ENCODE data around the gene ZFPM1.
"Not testable (repeated sequence)": the region's sequence is repeated elsewhere in the genome, so short reads cannot be mapped to it uniquely, and the experiment has no call there.

The ZFPM1 gene

DNA sequence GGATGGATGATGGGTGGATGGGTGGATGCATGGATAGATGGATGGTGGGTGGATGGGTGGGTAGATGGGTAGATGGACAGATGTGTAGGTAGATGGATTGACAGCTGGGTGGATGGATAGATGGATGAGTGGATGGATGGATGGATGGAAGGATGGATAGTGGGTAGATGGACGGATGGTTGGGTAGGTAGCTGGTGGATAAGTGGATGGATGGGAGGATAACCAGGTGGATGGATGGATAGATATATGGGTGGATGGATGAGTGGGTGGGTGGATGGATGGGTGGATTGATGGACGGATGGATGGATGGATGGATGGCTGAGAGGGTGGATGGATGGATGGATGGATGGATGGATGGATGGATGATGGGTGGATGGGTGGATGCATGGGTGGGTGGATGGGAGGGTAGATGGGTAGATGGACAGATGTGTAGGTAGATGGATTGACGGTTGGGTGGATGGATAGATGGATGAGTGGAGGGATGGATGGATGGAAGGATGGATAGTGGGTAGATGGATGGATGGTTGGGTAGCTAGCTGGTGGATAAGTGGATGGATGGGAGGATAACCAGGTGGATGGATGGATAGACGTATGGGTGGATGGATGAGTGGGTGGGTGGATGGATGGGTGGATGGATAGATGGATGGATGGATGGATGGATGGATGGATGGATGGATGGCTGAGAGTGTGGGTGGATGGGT is 65.5 kb downstream of the ZFPM1 start:
- not testable (repeated sequence) for DNase-seq

DNA sequence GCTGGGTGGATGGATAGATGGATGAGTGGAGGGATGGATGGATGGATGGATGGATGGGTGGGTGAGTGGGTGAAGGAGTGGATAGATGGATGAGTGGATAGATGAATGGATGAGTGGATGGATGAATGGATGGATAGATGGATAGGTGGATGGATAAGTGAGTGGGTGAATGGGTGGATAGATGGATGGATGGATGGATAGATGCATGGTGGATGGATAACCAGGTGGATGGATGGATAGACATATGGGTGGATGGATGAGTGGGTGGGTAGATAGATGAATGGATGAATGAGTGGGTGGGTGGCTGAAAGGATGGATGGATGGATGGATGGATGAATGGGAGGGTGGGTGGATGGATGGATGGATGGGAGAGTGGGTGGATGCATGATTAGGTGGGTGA is 66.2 kb downstream of the ZFPM1 start:
- no peak for DNase-seq

DNA sequence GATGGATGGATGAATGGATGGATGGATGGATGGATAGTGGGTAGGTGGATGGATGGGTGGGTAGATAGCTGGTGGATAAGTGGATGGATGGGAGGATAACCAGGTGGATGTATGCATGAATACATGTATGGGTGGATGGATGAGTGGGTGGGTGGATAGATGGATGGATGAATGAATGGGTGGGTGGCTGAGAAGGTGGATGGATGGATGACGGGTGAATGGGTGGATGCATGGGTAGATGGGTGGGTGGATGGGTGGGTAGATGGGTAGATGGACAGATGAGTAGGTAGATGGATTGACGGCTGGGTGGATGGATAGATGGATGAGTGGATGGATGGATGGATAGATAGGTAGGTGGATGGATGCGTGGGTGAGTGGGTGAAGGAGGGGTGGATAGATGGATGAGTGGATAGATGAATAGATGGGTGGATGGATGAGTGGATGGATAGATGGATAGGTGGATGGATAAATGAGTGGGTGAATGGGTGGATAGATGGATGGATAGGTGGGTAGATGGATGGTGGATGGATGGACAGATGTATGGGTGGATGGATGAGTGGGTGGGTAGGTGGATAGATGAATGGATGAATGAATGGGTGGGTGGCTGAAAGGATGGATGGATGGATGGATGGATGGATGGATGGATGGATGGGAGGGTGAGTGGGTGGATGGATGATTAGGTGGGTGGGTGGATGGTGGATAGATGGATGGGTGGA is 67.0 kb downstream of the ZFPM1 start:
- no peak for DNase-seq

DNA sequence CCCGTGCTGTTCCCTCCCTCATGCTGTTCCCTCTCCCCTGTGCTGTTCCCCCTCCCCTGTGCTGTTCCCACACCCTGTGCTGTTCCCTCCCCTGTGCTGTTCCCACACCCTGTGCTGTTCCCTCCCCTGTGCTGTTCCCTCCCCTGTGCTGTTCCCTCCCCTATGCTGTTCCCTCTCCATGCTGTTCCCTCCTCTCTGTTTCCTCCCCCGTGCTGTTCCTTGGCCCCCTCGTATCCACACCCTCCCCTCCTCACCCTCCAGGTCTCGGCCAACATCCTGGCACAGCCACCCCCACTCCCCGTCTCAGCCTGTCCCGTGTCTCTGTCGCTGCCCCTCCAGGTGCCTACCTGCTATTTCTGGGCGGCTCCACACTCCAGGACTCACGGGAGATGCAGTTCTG is 68.6 kb downstream of the ZFPM1 start:
- DNase-seq, result no peak

DNA sequence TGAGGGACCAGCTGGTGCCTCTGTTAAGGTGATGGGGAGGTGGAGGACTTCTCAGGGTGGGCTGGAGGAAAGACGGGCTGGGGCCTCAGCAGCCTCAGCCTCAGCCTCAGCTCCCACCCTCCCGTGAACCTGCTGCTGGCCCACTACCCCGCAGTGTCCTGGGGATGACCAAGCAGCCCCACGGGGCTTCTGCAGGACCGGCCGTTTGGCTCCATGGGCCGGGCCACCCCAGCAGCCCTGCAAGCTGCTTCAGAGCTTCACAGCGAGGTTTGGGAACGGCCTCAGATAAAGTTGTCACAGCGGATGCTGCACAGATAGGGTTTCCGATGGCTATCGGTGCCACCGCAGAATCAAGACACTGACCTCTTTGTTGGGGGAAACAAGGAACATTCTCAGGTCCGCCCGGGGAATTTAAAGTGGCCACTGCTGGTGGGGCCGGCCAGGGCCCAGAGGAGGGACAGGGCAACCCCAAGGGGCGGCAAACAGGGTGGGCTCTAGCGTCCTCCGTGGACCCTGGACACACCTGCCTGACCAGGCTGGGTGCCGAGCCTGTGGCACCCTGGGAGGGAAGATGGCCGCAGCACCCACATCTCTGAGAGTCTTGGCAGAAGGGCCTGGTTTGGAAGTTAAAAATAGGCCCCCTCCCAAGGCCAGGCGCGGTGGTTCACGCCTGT is 69.3 kb downstream of the ZFPM1 start:
- no peak for DNase-seq

DNA sequence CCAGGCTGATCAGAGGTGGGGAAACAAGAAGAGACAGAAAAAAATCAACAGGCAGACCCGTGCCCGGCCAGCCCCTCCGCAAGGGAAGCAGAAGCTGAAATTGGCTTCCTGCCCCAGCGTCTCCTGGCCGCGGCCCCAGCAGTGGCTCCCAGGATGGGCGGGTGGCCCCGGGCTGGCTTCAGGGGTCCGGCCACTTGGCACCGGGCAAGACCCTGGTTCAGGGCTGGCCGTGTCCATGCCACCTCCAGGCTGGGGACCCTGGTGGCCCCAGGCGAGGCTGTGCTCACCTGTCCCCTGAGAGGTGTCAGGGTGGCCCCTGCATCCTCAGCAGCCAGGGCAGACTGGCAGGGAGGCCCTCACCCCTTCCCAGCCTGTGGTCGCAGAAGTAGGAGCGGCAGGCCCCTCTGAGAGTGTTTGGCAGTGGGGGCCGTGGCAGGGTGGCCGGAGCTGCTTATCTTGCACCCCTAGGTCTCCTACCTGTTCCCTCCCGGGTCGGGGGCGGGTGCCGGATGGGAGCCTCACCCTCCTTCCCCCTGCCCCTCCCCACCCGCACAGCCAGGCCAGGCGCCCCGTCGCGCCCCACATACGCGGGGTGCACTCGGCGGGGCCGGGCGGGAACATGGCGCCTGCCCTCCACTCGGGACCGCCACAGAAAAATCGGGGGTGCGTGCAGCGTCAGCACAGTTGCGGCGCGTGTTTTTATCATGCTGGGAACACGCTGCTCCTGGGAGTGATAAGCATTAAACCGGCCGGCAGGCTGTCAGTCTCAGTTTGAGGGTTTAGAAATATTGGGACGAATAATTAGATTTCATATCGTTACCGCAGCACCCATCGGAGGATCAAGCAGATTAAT is 70.5 kb downstream of the ZFPM1 start:
- DNase-seq, result no peak

DNA sequence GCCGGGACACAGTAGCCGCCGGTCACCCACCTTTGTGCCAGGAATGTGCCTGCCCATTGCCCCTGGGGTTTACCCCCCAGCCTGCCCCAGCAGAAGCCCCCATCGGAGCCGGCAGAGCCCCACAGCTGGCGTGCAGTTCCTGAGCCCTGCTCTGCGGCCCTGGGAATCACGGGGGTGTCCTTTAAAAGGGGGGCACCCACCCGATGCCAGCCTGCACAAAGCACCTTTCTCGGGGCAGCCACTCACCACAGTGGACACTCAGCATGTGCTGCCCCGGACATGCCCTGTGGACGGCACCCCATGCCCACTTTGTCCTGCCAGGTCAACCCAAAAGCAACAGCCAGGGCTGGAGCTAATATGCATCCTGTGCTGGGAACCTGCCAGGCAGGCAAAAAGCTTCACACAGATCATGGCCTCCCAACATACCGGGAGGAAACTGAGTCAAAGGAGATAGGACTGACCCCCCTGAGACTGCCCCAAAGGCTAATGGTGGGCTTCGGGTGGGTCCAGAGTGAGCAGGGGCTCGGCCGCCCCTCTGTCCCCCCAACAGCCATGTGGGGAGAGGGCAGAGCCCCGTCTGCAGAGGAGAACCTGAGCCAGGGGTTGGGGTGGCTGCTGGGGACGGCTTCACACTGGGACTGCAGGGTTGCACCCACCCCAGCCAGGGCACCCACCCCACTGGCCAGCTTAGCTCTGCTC is 71.3 kb downstream of the ZFPM1 start:
- no peak for DNase-seq

DNA sequence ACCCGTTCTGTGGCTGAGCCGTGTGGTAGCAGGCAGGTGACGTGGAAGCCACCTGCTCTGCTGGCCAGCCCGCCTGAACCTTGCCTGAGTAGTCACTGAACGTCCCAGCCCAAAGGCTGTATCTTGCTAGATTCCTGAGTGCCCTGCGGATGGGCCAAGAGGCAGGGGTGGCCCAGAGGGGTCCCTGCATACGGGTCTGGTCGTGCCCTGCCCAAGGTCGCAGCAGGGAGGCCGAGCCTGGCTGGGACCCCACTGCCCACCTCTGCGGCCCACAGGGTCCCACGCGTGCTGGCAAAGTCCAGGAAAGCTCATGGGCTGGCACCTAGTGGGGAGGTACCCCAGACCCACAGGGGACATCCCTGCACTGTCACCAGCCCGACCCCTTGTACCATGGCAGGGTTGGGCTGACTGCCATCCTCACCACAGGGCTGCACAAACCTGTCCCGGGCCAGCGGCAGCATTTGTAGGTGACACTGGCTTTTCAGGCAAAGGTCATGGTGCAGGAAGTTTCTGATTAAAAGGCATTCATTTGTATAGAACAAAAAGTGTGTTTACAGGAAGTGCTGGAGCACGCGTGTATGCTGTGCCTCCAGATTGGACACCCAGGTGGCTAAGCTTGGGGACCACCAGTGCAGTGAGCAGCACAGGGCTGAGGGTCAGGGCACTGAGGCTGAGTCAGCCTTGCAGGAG is 72.0 kb downstream of the ZFPM1 start:
- DNase-seq, result no peak

DNA sequence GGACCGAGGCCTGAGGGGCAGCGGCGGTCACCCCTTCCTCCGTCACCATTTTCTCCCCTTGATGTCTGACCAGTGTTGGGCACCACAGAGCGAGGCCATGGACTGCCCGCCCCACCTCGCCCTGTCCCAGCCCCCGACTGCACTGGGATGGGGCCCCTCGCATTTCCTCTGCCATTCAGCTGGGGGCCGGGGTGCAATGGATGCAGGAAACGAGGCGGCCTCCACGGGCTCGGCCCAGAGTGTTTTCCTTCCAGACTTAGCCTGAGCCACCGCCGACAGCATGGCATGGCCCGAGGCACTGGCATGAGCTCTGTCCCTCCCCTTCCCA is 72.5 kb downstream of the ZFPM1 start:
- DNase-seq, result no peak

DNA sequence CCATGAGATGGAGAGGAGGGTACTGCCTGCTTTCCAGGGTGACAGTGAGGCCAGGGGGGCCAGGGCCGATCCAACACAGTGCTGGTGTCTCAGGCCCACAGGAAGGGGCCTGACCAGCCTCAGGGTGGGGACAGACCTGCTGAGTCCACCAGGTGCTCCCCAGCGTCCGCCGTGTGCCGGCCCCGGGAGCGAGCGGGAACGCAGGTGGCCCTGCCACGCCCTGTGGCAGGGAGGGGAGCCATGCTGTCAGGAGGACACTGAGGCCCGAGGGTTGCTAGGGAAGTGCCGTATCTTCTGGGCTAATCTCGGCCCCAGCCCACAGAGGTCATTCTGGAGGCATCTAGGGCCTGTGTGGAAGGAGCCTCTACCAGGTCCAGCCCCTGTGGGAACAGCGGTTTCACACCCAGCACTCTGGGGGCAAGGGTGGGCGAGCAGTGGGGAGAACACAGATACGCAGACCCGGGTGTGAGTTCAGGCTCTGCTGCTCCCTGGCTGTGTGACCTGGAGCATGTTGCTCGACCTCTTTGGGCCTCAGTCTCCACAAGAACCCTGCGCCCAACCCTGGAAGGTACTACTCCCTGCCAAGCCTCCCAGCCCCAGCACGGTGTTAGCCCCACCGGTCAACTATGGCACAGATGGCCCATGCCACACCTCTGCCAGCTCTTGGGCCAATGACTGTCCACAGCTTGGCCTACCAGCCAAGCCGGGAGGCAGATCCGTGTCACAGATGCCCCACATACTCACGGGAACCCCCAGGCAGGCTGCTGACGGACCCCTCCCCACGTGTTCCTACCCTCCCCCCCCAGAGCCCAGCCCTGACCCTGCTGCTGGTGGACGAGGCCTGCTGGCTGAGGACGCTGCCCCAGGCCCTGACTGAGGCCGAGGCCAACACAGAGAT is 73.2 kb downstream of the ZFPM1 start:
- DNase-seq, result no peak

DNA sequence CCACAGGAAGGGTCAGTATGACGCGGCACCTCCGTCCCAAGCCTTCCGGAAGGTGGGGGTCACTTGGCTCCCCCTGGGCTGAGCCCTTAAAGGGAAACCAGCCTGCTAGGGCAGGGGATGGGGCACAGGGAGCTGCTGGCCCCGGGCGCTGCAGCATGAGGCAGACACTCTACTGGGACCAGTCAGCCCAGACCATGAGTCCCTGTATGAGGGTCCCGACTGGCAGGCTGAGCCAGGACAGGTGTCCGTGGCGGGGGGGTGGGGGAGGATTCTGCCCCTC is 73.8 kb downstream of the ZFPM1 start:
- no peak for DNase-seq

DNA sequence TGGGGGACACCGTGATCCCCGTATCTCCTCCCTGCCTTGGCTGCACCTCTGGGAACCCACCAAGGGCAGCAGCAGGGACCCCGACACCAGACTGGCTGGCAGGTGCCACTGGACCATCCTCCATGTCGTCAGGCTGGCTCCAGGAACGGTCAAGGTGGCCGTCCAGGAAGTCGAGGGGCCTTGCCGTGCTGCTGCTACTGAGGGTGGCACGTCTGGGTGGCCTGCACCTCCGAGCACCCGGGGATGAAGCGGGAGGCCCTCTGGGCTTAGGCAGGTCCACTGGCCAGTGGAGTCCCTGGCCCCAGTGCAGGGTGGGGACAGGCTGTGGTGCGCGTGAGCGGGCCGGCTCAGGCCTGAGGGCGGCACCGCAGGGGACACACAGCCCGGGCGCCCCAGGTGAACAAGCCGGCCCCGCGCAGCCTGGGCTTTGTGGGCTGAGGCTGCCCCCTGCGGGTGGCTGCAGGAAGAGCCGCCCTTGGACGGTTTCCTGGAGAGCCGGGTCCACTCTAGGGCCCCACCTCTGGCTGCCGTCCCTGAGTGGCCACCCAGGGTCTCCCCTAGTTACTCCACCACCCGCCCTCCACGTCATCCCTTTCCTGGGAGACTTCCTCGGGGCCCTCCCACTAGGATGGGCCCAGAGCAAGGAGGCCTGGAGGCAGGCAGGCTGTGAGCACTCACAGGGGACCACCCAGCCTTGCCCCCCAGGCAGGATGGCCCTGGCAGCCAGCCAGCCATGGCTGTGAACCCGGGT is 74.3 kb downstream of the ZFPM1 start:
- DNase-seq, result peak; percentile 44

DNA sequence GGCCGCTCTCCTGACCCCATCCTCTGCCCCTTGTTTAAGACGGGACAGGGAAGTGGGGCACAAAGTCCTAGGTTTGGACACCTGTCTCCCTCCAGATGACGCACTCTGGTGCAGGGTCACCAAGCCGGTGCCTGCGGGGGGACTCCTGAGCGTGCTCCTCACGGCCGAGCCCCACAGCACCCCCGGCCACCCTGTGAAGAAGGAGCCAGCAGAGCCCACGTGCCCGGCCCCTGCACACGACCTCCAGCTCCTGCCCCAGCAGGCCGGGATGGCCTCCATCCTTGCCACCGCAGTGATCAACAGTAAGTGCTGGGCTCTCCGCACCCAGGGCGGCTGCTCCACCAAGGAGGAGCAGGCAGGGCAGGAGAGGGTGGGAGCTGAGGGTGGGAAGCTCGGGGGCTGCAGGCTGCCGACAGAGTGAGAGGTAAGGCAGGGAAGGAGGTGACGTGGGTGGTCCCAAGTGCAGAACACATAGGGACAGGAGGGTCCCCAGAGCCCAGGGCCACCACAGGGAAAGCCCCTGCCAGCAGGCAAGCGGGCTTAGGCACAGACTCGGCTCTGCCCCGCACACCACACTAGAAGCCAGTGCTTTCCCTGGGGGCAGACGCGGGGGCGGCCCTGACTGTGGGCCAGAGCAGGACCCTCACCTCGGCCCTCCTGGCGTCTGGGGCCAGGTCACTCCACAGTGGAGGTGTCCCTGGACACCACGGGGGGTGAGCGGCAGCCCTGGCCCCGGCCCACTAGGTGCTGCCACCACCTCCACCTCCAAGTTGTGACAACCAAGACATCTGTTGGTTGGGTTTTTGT is 75.1 kb downstream of the ZFPM1 start:
- no peak for DNase-seq

DNA sequence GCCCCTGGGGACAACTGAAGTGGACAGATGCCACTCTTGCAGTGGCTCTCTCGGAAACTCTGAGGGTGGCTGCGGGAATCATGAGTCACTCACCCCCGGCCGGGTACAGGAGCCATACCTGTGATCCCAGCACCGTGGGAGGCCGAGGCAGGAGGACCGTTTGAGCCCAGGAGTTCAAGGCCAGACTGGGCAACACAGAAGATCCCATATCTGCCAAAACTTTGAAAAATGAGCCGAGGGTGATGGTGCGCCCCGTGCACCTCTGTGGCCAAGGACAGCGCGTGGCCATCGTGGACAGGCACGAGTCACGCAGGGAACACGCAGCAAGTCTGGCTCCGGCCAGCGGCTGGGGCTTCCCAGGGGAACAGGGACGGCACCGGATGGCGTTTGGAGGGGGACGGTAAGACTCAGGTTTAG is 75.8 kb downstream of the ZFPM1 start:
- DNase-seq, result no peak

DNA sequence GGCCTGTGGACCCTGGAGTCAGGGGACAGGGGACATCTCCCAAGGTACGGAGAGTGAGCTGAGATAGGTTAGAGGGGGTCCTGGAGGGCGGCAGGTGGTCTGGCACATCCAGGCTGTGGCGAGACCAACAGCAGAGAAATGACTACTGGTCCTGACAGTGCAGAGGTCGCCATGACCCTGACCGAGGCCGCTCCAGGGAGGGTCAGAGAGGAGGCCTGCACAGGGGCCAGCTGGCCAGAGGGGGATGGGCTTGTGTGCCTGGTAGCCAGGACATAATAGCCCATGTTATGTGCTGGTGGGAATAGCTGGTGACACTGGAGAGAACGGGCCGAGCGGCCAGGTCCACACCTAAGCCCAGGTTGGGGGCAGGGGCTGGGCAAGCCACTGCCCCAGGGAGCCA is 76.5 kb downstream of the ZFPM1 start:
- DNase-seq, result no peak

DNA sequence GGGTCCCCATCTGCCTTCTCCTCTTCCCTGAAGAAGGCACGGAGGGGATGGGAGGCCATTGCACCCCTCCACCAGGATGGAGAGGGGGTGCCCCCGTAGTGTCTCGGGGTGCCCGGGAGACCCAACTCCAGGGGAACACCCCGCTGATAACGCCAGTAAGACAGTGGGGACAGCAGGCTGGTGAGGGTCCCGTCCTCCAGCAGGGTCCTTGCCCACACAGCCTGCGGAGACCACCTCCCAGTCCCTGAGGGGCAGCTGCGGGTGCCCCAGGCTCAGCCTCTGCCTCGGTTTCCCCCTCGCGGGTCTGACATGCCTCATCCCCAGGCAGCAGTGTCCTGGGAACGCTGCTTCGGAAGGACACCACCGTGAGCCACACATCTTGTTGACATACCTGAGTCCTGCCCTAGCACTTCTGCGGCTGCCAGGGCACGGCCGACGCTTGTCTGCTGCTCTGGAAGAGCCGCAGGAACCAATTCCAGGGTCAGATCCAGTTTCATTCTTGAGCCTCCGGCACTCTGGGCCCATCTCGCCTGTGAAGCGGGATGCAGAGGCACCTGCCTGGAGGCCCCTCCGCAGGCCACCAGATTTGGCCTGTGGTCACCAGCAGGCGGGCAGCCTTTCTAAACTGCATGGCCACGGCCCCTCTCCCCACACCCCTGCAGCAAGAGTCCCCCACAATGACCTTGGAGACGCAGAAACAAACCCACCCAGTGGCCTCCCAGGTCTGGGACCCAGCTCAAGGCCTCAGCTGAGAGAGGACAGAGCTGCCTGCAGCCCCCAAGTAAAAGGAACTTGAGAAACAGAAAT is 77.2 kb downstream of the ZFPM1 start:
- no peak for DNase-seq

DNA sequence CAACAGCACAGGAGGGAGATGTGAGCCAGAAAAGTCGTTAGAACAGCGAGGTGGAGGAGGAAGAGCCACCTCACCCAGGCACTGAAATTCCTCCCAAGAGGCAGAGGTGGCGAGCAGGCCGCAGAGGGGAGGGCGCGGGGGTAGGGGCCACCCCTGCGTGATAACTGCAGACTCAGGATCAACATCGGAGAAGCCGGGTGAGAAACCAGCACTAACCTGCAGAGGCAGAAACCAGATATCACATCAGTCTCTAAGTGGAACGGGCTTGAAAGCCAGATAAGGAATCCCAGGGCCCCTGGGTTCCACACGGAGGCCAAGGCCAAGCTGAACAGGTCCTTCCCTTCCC is 77.8 kb downstream of the ZFPM1 start:
- DNase-seq, result no peak

DNA sequence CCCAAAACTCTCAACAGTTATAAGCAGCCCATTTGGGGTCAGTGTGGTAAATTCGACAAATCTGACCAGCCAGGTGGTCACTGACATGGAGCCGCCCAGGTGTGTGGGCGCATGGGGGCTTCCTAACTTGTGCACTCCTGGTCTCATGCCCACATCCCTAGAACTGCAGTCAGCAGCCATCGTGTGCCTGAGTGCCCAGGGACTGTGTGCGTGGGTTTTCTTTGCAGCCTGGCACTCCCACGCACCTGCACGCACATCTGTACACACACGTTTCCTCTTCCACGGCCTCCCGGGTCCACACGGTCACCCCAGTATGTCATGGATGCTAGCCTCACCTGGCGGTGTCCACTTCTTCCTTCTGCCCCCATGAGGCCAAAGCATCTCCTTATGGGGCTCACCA is 78.3 kb downstream of the ZFPM1 start:
- DNase-seq, result no peak

DNA sequence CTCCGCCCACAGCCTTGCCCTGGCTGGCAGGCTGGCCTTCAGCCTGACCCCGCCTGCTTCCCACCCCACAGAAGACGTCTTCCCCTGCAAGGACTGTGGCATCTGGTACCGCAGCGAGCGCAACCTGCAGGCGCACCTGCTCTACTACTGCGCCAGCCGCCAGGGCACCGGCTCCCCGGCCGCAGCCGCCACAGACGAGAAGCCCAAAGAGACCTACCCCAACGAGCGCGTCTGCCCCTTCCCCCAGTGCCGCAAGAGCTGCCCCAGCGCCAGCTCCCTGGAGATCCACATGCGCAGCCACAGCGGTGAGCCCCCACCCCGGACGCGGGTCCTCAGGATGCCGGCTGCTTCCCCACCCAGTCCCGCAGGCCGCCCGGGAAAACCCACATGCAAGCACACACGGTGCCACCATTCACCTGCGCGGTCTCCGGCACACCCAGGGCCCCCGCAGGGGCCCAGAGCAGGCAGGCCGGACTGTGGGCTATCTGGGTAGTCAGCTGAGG is 78.9 kb downstream of the ZFPM1 start:
- DNase-seq, result no peak

Data from NCI-H69 (cell line).